ENCODE measurements around the gene RPUSD4.

RPUSD4 gene

DNA sequence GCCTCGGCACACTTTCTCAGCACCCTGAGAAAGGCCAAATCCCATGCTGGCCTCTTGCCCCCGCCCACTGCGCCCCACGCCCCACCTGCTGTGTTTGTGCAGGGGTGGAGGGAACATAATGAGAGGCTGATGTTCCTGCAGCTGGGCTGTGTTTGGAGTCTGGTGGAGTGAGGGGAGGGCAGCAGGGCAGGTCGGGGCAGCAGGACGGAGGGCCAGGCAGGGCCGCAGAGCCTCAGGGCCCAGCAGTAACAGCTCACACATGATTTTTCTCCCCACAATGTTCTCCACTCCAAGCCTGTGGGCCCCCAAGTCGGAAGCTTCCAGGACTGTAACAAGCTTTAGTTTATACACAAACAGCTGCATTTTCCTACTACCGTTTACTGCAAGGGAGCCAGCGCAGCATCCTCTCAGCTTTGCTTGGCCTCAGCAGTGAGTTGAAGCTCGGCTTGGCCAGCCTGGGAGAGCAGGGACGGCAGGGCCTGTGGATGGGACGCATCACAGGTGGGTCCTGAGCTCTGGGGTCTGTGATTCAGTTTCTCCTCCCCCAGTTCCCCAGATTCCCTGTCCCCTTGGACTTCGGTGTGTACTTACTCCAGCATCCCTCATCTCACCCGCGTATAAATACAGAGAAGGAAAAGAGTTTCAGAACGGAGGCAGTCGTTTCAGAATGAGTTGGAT lies 51.0 kb downstream of the RPUSD4 start:
- in situ Hi-C loops (cut with HindIII; ENCODE audit: low sequenced_read_pairs), result no loop called here
- no peak overlapping the region for H3K4me3 ChIP-seq (ENCODE audit: low read depth, low read length)
- DNase-seq (ENCODE audit: low read depth), result no peak
- TF ChIP-seq, protein P1, sequence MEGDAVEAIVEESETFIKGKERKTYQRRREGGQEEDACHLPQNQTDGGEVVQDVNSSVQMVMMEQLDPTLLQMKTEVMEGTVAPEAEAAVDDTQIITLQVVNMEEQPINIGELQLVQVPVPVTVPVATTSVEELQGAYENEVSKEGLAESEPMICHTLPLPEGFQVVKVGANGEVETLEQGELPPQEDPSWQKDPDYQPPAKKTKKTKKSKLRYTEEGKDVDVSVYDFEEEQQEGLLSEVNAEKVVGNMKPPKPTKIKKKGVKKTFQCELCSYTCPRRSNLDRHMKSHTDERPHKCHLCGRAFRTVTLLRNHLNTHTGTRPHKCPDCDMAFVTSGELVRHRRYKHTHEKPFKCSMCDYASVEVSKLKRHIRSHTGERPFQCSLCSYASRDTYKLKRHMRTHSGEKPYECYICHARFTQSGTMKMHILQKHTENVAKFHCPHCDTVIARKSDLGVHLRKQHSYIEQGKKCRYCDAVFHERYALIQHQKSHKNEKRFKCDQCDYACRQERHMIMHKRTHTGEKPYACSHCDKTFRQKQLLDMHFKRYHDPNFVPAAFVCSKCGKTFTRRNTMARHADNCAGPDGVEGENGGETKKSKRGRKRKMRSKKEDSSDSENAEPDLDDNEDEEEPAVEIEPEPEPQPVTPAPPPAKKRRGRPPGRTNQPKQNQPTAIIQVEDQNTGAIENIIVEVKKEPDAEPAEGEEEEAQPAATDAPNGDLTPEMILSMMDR (IDR thresholded peaks at IDR 0.05; ENCODE audit: low read depth, low read length, missing control alignments), result no peak

DNA sequence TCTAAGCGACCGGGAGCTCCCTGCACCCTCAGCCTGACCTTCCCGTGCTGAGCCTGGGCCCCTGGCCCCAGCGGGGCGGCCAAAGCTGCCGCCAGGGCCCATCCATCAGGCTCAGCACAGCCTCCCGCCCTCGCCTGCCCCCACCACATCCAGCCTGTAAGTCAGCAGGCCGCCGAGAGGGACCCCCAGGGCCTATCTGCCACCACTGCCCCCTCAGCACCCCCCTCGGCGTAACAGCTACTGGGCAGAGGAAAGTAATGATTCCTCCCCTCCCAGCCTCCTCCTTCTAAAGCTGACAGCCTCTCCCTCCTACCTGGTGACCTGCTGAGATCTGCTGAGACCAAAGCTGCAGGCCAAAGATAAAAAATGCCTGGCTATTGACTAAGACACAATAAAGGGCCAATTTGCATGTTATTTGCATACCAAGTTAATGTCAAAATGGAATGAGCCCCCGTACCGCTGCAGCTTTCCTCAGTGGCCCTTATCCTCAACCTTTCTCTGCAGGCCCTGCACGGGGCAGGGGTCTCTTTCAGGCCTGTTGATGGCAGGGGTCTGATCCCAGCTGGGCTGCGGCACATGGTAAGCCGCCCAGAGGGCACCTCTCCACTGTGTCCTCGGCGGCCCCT lies 51.6 kb downstream of the RPUSD4 start:
- H3K4me3 ChIP-seq (ENCODE audit: low read depth, low read length), result no peak overlapping the region
- TF ChIP-seq, protein P1 (IDR thresholded peaks at IDR 0.05; ENCODE audit: low read depth, low read length, missing control alignments), result no peak
- DNase-seq (ENCODE audit: low read depth), result no peak
- in situ Hi-C loops (cut with HindIII; ENCODE audit: low sequenced_read_pairs), result no loop called here

DNA sequence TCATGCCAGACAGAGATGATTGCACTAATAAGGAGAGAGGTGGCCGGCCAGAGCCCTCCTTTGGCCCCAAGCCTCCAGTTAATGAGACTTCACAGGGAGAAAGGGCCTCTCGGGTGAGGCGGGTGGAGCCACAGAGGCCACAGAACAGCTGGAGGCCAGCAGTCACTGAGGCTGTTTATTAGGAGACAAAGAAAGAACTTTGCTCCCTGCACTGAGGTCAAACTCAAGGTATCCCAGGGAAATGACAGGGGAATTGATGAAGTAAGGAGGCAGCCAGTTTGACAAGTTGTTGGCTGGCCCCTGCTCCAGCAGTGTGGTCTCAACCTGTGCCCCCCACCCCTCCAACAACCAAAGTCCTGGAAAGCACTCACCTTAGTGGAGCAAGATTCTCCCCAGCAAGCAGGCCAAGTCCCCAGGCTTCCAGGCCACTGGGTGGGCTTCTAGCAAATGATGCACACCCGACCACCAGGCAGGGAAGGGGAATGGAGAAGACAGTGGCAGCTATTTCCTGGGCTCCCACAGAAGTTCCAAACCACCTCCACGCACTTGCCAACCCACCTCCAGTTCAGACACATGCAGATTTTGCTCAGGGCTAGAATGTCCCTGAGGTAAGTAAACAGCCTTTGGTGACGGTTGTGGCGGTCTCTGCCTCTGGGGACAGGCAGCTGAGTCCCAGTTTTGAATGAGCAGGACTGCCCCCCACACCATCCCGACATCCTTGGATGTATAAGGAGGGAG lies 53.2 kb downstream of the RPUSD4 start:
- TF ChIP-seq, protein P1 (IDR thresholded peaks at IDR 0.05; ENCODE audit: low read depth, low read length, missing control alignments), result no peak
- H3K4me3 ChIP-seq (ENCODE audit: low read depth, low read length), result no peak overlapping the region
- DNase-seq (ENCODE audit: low read depth), result no peak
- in situ Hi-C loops (cut with HindIII; ENCODE audit: low sequenced_read_pairs), result no loop called here

DNA sequence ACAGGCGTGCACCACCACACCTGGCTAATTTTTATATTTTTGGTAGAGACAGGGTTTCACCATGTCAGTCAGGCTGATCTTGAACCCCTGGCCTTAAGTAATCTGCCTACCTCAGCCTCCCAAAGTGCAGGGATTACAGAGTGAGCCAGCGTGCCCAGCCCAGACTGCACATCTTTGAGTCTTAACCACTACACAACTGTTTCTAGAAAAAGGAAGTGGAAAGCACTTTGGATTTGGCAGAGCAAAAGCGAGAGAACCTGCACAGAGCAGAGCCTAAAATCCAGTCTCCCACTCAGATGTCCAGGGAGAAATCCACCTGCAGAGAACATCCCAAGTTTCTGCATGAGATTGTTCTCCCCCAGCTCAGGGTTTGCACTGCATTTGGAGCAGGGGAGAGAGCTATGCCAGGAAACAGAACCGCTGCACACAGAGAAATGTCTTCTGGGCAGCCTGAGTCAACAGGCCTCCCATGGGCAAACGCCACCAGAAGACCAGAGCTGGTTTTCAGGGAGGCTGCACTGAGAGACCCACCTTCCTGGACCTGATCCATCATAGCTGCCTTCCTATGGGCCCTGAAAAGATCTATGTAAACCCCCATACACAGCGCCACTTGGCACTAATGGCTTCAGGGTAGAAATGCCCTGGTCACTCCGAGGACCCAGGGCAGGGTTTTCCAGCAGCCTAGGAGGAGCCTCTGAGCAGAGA lies 54.0 kb downstream of the RPUSD4 start:
- in situ Hi-C loops (cut with HindIII; ENCODE audit: low sequenced_read_pairs), result no loop called here
- no peak overlapping the region for H3K4me3 ChIP-seq (ENCODE audit: low read depth, low read length)
- no peak for DNase-seq (ENCODE audit: low read depth)
- TF ChIP-seq, protein P1 (IDR thresholded peaks at IDR 0.05; ENCODE audit: low read depth, low read length, missing control alignments), result no peak

DNA sequence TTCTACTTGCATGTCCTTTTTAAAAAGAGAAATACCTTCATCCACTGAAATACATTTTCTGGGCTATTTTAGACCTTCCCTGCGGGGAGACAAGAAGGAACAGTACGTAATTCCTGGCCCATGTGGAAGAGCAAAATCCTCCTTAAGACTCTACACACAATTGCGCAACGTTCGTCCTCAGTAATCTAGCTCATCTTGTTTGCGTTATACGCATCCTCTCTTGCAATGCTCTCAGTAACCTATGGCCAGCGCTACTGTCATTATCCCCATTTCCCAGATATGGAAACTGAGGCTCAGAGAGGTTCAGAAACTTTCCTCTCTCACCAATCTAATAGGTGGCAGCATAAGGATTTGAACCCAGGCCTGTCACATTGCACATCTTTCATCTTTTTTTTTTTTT lies 54.6 kb downstream of the RPUSD4 start:
- H3K4me3 ChIP-seq (ENCODE audit: low read depth, low read length), result no peak overlapping the region
- in situ Hi-C loops (cut with HindIII; ENCODE audit: low sequenced_read_pairs), result no loop called here
- no peak for DNase-seq (ENCODE audit: low read depth)
- TF ChIP-seq, protein P1 (IDR thresholded peaks at IDR 0.05; ENCODE audit: low read depth, low read length, missing control alignments), result no peak

Data from astrocyte of the cerebellum (primary cell).